K562 (cell line): ENCODE results near the gene MTHFR. TPM values are rescaled to one million over a fixed set of nuclear protein-coding genes. Genes with fewer than 3 reads are reported as not detected.

Experiments used
- ADNP ChIP-seq: fragments of 200-800 bp; sonication (Bioruptor generic); IDR thresholded peaks from 2 replicates; pipeline ENCODE4 v1.6.1; 2016; ENCODE audit warnings: missing genetic modification characterization, missing compliant biosample characterization
- ARID4B ChIP-seq: sonication (generic); formaldehyde crosslinking; IDR thresholded peaks from 2 replicates; pipeline ENCODE4 v1.8.0; 2022; ENCODE audit warnings: mild to moderate bottlenecking, missing genetic modification reagents
- CAMTA2 ChIP-seq: fragments of 250-450 bp; sonication (Bioruptor Pico); conservative IDR thresholded peaks from 2 replicates; pipeline ENCODE4 v1.5.1; 2022
- HDAC3 ChIP-seq: fragments of 450-650 bp; IDR thresholded peaks from 2 replicates; pipeline ENCODE4 v1.6.1; 2018; ENCODE audit warnings: borderline replicate concordance, mild to moderate bottlenecking, moderate library complexity; ENCODE audit not compliant: partially characterized antibody
- KLF16 ChIP-seq: IDR thresholded peaks from 2 replicates; pipeline ENCODE4 v1.6.1; 2016; ENCODE audit warnings: antibody characterized with exemption
- MBD2 ChIP-seq: sonication (generic); IDR thresholded peaks from 2 replicates; pipeline ENCODE4 v1.6.1; 2016; ENCODE audit warnings: low read depth, borderline replicate concordance
- MCM5 ChIP-seq: fragments of 450-650 bp; IDR thresholded peaks from 2 replicates; pipeline ENCODE4 v1.6.1; 2016; ENCODE audit warnings: low read depth
- NEUROD1 ChIP-seq: fragments of 150-350 bp; IDR thresholded peaks from 2 replicates; pipeline ENCODE4 v1.6.1; 2014; ENCODE audit warnings: borderline replicate concordance, low read length, low read depth; ENCODE audit not compliant: partially characterized antibody
- POLR2G ChIP-seq: fragments of 200-400 bp; formaldehyde crosslinking; IDR thresholded peaks from 2 replicates; pipeline ENCODE4 v1.6.1; 2017; ENCODE audit warnings: low read depth, mild to moderate bottlenecking, antibody characterized with exemption, low read length, moderate library complexity
- POLR2H ChIP-seq: IDR thresholded peaks from 2 replicates; pipeline ENCODE4 v1.6.1; 2016; ENCODE audit warnings: missing genetic modification characterization, low read depth, mild to moderate bottlenecking, control low read depth, missing compliant biosample characterization, moderate library complexity
- RBM15 ChIP-seq: fragments of 200-400 bp; formaldehyde crosslinking; IDR thresholded peaks from 2 replicates; pipeline ENCODE4 v1.6.1; 2018; ENCODE audit warnings: mild to moderate bottlenecking, low read length, moderate library complexity; ENCODE audit not compliant: insufficient read depth
- RCOR1 ChIP-seq, 2 experiments: IDR thresholded peaks; 2 replicates each; pipeline ENCODE4 v1.6.1; 2012; ENCODE audit warnings: low read depth in 2 of 2, low read length in 2 of 2, borderline replicate concordance in 1 of 2, improper control_type of control experiment in 1 of 2
- TCF3 ChIP-seq: sonication (generic); formaldehyde crosslinking; IDR thresholded peaks from 2 replicates; pipeline ENCODE4 v1.4.0; 2020; ENCODE audit warnings: mild to moderate bottlenecking, missing genetic modification reagents
- TCFL5 ChIP-seq: fragments of 250-450 bp; sonication (Bioruptor Pico); conservative IDR thresholded peaks from 2 replicates; pipeline ENCODE4 v1.6.1; 2021; ENCODE audit warnings: mild to moderate bottlenecking, moderate library complexity, matching md5 sums
- TRIM28 ChIP-seq: fragments of 450-650 bp; IDR thresholded peaks from 2 replicates; pipeline ENCODE4 v1.6.1; 2017
- ZNF217 ChIP-seq: sonication (generic); formaldehyde crosslinking; IDR thresholded peaks from 2 replicates; pipeline ENCODE4 v1.8.0; 2022; ENCODE audit warnings: mild to moderate bottlenecking, missing genetic modification reagents
- ZNF282 ChIP-seq: sonication (generic); formaldehyde crosslinking; IDR thresholded peaks from 2 replicates; pipeline ENCODE4 v1.8.1; 2023; ENCODE audit warnings: missing genetic modification reagents
- ZNF3 ChIP-seq: fragments of 250-450 bp; sonication (Bioruptor Pico); IDR thresholded peaks from 2 replicates; pipeline ENCODE4 v1.5.0; 2021; ENCODE audit warnings: mild to moderate bottlenecking, moderate library complexity
- ZNF696 ChIP-seq: fragments of 250-450 bp; sonication (Bioruptor Pico); conservative IDR thresholded peaks from 2 replicates; pipeline ENCODE4 v1.4.0; 2020; ENCODE audit warnings: mild to moderate bottlenecking, moderate library complexity
- polyA plus RNA-seq, 8 experiments: library from polyadenylated mRNA; depleted of rRNA in 4 of 8; stranded (reverse) in 5 of 8; unstranded in 3 of 8; fragments of >200 nt; fragmentation: Nextera tagmentation in 2 of 8; fragmentation: Illumina TruSeq in 1 of 8; extraction: Ambion mirVana in 2 of 8; extraction: Trizol in 1 of 8; gene quantifications; 2 replicates each; pipeline versions ENCODE4 v1.2.1 to v1.2.3, GENCODE V29; 2011 to 2014; ENCODE audit warnings: inconsistent platforms in 1 of 8, missing spikeins in 1 of 8
- total RNA-seq, 7 experiments: library from RNA; depleted of rRNA in 6 of 7; stranded (reverse); fragments of >200 nt in 6 of 7; fragmentation: Illumina TruSeq in 2 of 7; extraction: Trizol in 2 of 7; gene quantifications; 2 replicates each; pipeline versions ENCODE4 v1.2.1 to v1.2.3, GENCODE V29; 2011 to 2021; ENCODE audit warnings: low replicate concordance in 1 of 7
- TF ChIP-seq, protein P1 (sequence below), 3 experiments: fragments of 200-800 bp in 1 of 3; fragments of 250-450 bp in 1 of 3; fragments of 450-650 bp in 1 of 3; sonication (Bioruptor Pico) in 1 of 3; sonication (Bioruptor generic) in 1 of 3; formaldehyde crosslinking in 1 of 3; IDR thresholded peaks; 2 replicates each; pipeline versions ENCODE4 v1.6.1 to v1.8.0; 2016 to 2022; ENCODE audit warnings: mild to moderate bottlenecking in 2 of 3, missing genetic modification characterization in 2 of 3, missing compliant biosample characterization in 1 of 3, moderate library complexity in 1 of 3
- TF ChIP-seq, protein P2 (sequence below): fragments of 450-650 bp; IDR thresholded peaks from 2 replicates; pipeline ENCODE4 v1.6.1; 2016

Gene MTHFR
- total and polyA plus RNA-seq, 9 of the 15 experiments (the other 6 are each of a cell fraction or from before 2014, with no cell fraction given) = 5.0 to 104 (median 62.6) TPM

- TF ChIP-seq ARID4B (CRISPR knock-in tag) = no peak
- 0 out of 2 replicates have a peak, but pooled peaks have one; percentile 15 for TF ChIP-seq TCF3 (CRISPR knock-in tag)
- no peak for TF ChIP-seq TCFL5
- no peak for TF ChIP-seq RBM15
- TF ChIP-seq, protein P1, sequence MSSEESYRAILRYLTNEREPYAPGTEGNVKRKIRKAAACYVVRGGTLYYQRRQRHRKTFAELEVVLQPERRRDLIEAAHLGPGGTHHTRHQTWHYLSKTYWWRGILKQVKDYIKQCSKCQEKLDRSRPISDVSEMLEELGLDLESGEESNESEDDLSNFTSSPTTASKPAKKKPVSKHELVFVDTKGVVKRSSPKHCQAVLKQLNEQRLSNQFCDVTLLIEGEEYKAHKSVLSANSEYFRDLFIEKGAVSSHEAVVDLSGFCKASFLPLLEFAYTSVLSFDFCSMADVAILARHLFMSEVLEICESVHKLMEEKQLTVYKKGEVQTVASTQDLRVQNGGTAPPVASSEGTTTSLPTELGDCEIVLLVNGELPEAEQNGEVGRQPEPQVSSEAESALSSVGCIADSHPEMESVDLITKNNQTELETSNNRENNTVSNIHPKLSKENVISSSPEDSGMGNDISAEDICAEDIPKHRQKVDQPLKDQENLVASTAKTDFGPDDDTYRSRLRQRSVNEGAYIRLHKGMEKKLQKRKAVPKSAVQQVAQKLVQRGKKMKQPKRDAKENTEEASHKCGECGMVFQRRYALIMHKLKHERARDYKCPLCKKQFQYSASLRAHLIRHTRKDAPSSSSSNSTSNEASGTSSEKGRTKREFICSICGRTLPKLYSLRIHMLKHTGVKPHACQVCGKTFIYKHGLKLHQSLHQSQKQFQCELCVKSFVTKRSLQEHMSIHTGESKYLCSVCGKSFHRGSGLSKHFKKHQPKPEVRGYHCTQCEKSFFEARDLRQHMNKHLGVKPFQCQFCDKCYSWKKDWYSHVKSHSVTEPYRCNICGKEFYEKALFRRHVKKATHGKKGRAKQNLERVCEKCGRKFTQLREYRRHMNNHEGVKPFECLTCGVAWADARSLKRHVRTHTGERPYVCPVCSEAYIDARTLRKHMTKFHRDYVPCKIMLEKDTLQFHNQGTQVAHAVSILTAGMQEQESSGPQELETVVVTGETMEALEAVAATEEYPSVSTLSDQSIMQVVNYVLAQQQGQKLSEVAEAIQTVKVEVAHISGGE (CRISPR knock-in tag; IDR thresholded peaks at IDR 0.05) = 0 out of 6 replicates have a peak, but pooled peaks of 1 of the 3 experiments have one; percentile 29
- no peak for TF ChIP-seq ZNF217 (CRISPR knock-in tag)
- no peak for TF ChIP-seq HDAC3
- peak; percentile 58; the same call in 1 of the 2 replicates for TF ChIP-seq POLR2H (tag)
- TF ChIP-seq KLF16 = no peak
- TF ChIP-seq TRIM28 = no peak
- TF ChIP-seq ZNF696 (CRISPR knock-in tag) = peak; percentile 57; the same call in 1 of the 2 replicates
- TF ChIP-seq ZNF3 = 0 out of 2 replicates have a peak, but pooled peaks have one; percentile 17
- TF ChIP-seq MCM5 = no peak
- TF ChIP-seq POLR2G = peak; percentile 20; the same call in 1 of the 2 replicates
- 0 out of 4 replicates have a peak, but pooled peaks of 1 of the 2 experiments have one; percentile 14 for TF ChIP-seq RCOR1 (IDR thresholded peaks at IDR 0.05; ENCODE audit: borderline replicate concordance in 1 of 2, low read depth in 2 of 2, low read length in 2 of 2)
- TF ChIP-seq CAMTA2 (CRISPR knock-in tag) = 0 out of 2 replicates have a peak, but pooled peaks have one; percentile 16
- TF ChIP-seq ZNF282 = no peak
- TF ChIP-seq ADNP (tag) = no peak
- no peak for TF ChIP-seq MBD2
- TF ChIP-seq, protein P2, sequence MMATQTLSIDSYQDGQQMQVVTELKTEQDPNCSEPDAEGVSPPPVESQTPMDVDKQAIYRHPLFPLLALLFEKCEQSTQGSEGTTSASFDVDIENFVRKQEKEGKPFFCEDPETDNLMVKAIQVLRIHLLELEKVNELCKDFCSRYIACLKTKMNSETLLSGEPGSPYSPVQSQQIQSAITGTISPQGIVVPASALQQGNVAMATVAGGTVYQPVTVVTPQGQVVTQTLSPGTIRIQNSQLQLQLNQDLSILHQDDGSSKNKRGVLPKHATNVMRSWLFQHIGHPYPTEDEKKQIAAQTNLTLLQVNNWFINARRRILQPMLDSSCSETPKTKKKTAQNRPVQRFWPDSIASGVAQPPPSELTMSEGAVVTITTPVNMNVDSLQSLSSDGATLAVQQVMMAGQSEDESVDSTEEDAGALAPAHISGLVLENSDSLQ = peak; percentile 27; the same call in 1 of the 2 replicates
- TF ChIP-seq NEUROD1 = no peak
Observed at GRCh38 chr1:11786168-11786567, 19.6 kb downstream of the MTHFR start (continued).
